GM12875 (cell line): Measurements from ENCODE around the gene CAMKV.
"Not testable (repeated sequence)": the region's sequence is repeated elsewhere in the genome, so short reads cannot be mapped to it uniquely, and the experiment has no call there.

Experiments used
- H3K4me3 ChIP-seq: one replicate; pipeline ENCODE4 v1.5.1; 2011; ENCODE audit warnings: low read depth, low read length, control low read depth
- TF ChIP-seq, protein P1 (sequence below): IDR thresholded peaks from 2 replicates; pipeline ENCODE4 v1.5.1; 2011; ENCODE audit warnings: low read depth, mild to moderate bottlenecking, control low read depth, inconsistent platforms, low read length, moderate library complexity, borderline replicate concordance; ENCODE audit not compliant: insufficient read depth

The CAMKV gene

DNA sequence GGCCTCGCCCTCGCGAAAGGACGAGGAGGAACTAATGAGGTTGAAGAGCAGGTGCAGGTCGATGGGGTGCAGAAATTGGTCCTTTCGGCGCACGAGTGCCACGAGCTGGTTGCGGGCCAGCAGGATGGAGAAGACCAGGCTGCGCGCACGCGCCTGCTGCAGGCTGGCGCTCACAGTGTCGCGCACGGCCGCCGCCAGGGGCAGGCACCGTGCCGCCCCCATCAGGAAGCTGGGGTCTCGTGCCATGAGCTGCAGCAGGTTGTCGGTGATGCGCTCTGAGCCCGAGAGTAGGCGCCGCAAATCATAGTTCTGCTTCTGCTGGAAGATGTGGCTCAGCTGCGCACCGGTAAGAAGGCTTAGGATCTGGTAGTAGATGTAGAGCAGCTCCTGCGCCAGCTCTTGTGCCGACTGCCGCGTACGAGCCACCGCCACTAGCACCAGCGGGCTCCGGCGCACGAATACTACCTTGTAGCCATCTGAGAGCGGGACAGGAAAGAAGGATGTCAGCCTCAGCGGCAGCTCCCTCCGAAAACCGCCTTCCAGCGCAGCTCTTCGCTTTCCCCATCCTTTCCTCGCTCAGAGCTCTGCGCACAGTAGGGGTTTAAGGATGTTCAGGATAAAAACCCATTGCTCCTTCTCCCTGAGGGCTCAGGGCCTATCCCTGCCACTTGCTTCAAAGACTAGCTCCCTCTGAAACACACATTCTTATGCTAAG, 40.9 kb upstream of the CAMKV start:
- no peak overlapping the region for H3K4me3 ChIP-seq

DNA sequence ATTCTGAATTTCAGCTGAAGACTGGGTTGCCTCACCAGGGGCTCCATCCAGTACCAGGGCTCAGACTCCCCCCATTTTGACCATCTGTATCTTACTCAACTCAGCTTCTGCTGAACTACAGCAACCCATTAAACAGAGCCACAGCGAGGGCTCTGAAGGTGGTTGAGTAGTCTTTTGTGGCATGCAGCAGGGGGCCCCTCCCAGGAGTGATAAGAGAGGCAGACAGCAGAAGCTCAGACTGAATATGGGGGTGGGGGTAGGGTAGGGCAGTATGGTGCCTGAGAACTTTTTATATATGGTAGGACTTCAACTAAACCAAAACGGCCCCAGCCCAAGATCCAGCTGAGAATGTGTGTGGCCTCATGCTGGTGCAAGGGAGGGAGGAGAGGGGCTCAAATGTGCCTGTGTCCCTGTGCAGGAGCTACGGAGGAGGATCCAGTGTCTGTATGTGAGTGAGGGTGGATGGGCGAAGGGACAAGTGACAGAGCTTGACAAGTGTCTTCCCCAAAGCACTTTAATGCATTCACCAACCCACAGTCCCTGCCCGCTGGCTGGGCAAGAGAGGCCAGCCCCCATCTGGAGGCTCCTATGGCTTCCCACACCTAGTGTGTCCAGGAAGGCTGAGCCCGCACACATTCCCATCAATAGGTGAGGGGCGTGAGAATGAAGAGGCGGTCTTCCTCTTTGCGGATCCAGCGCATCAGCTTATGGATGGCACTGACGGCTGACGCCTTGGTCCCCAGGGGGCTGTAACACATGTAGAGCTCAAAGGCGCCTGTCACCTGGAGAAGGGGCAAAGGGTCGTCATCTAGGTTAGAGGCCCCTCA, 38.9 kb upstream of the CAMKV start:
- TF ChIP-seq, protein P1, sequence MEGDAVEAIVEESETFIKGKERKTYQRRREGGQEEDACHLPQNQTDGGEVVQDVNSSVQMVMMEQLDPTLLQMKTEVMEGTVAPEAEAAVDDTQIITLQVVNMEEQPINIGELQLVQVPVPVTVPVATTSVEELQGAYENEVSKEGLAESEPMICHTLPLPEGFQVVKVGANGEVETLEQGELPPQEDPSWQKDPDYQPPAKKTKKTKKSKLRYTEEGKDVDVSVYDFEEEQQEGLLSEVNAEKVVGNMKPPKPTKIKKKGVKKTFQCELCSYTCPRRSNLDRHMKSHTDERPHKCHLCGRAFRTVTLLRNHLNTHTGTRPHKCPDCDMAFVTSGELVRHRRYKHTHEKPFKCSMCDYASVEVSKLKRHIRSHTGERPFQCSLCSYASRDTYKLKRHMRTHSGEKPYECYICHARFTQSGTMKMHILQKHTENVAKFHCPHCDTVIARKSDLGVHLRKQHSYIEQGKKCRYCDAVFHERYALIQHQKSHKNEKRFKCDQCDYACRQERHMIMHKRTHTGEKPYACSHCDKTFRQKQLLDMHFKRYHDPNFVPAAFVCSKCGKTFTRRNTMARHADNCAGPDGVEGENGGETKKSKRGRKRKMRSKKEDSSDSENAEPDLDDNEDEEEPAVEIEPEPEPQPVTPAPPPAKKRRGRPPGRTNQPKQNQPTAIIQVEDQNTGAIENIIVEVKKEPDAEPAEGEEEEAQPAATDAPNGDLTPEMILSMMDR = no peak
- no peak overlapping the region for H3K4me3 ChIP-seq

More for the DNA sequence above, 40.9 kb upstream of the CAMKV start:
- TF ChIP-seq, protein P1 = no peak

- TF ChIP-seq, protein P1 = peak; percentile 80
- peak overlapping the region; percentile 22 for H3K4me3 ChIP-seq
Observed at GRCh38 chr3:49906073-49906743, 36.5 kb upstream of the CAMKV start.

GRCh38 chr3:49904448-49904847, 34.7 kb upstream of the CAMKV start:
- H3K4me3 ChIP-seq = not testable (repeated sequence)

DNA sequence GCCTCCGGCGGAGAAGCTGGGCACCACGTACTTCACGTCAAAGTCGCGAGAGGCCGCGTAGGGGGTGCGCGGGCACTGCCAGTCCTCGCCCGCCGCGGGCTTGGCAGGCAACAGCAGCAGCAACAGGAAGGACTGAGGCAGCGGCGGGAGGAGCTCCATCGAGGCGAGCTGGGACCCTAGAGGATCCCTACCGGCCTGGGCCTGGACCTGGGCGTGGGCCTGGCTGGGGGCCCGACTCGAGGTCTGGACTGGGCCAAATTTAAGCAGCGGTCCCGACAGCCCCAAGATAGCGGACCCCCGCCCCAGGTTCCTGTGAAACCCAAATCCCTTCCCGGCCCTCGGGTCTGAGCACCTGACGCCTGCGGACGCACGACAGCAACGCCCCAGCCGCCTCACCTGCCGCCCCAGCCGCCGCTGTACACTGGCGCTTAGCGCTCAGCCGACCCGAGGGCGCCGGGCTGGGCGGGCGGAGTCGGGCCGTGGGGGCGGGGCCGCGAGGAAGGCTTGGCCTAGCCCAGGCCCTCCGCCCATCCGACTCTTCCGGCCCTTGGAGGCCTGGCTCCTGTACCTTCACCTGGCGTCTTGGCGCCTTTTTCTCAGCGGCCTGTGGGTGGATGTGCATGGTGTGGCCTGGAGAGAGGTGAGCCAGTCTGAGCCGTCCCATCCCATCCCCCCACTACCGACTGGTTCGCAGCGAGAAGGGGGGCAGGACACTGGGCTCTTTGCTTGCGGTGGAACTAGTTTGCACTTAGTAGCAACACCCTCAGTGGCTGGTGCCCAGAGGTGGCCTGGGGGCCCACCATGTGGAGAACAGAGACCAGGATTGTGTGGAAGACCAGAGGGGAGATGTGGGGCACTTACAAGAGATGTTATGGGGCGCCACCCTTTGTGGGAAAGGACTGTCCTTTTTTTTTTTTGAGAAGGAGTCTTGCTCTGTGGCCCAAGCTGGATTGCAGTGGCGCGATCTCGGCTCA, 34.0 kb upstream of the CAMKV start, which contains the start of gene MST1R:
Gene MST1R (minus strand): TSS at position 423 of the 974 bp plus-strand sequence. CDS start 264 bp downstream, at position 159.
- TF ChIP-seq, protein P1 = no peak
- H3K4me3 ChIP-seq = peak within 1 kb of the TSS; percentile 13

GRCh38 chr3:49902511-49903345, 33.0 kb upstream of the CAMKV start:
- H3K4me3 ChIP-seq = no peak overlapping the region
- TF ChIP-seq, protein P1 = no peak
